Chondrocyte (in vitro differentiated cells): ENCODE data around the gene ABCC12. TPM values are rescaled to one million over a fixed set of nuclear protein-coding genes. Genes with fewer than 3 reads are reported as not detected.

Experiments used
- DNase-seq: peaks from one replicate; pipeline ENCODE4 v3.0.0; 2021; ENCODE audit warnings: mixed read lengths, low spot score
- H3K27ac Mint-ChIP-seq: one replicate; pipeline ENCODE4 v1.8.0; 2021; ENCODE audit warnings: mild to moderate bottlenecking, moderate library complexity, mixed read lengths; ENCODE audit not compliant: unreplicated experiment
- H3K27me3 Mint-ChIP-seq: 2 replicates; pipeline ENCODE4 v1.8.0; 2021; ENCODE audit warnings: low read depth, mixed read lengths
- H3K36me3 Mint-ChIP-seq: 2 replicates; pipeline ENCODE4 v1.8.0; 2021; ENCODE audit warnings: low read depth, mixed read lengths
- H3K4me1 Mint-ChIP-seq: 2 replicates; pipeline ENCODE4 v1.8.0; 2021; ENCODE audit warnings: low read depth, mild to moderate bottlenecking, mixed read lengths
- H3K4me3 Mint-ChIP-seq: one replicate; pipeline ENCODE4 v1.8.0; 2021; ENCODE audit warnings: mild to moderate bottlenecking, moderate library complexity, mixed read lengths; ENCODE audit not compliant: unreplicated experiment
- H3K9me3 Mint-ChIP-seq: 2 replicates; pipeline ENCODE4 v1.8.0; 2021; ENCODE audit warnings: low read depth, mixed read lengths
- CTCF ChIP-seq: fragments of 200-600 bp; sonication (generic); IDR thresholded peaks from 2 replicates; pipeline ENCODE4 v1.5.0; 2021; ENCODE audit warnings: antibody characterized with exemption, mild to moderate bottlenecking, moderate library complexity
- total RNA-seq: library from RNA; stranded (reverse); gene quantifications from 3 replicates; pipeline ENCODE4 v1.2.1, GENCODE V29; 2021

The ABCC12 gene
- total RNA-seq, 1 donor from 2014 or later: not detected

GRCh38 chr16:48112600-48112999 is 43.2 kb downstream of the ABCC12 start:
- no peaks in the 10 kb centered on the region for H3K9me3 Mint-ChIP-seq
- H3K27ac Mint-ChIP-seq: no peak overlapping the region
- peaks cover 21% of the 10 kb centered on the region for H3K27me3 Mint-ChIP-seq
- no peak for DNase-seq
- no peak overlapping the region for H3K4me3 Mint-ChIP-seq
- no peaks in the 10 kb centered on the region for H3K36me3 Mint-ChIP-seq
- TF ChIP-seq CTCF: no peak
- peaks cover 4% of the 10 kb centered on the region for H3K4me1 Mint-ChIP-seq

- peaks cover 23% of the 10 kb centered on the region for H3K27me3 Mint-ChIP-seq
Measured at GRCh38 chr16:48110982-48111381, 44.8 kb downstream of the ABCC12 start.

GRCh38 chr16:48110000-48110399 is 45.8 kb downstream of the ABCC12 start:
- Mint-ChIP-seq H3K36me3 (no peaks in the 10 kb centered on the region), H3K27me3 (peaks cover 23% of the 10 kb centered on the region), H3K4me1 (peaks cover 4% of the 10 kb centered on the region), H3K27ac (no peak overlapping the region), H3K9me3 (no peaks in the 10 kb centered on the region), H3K4me3 (no peak overlapping the region)
- TF ChIP-seq CTCF: no peak
- DNase-seq: no peak

More at GRCh38 chr16:48110982-48111381, 44.8 kb downstream of the ABCC12 start:
- no peaks in the 10 kb centered on the region for H3K36me3 Mint-ChIP-seq
- H3K4me1 Mint-ChIP-seq: peaks cover 4% of the 10 kb centered on the region
- no peaks in the 10 kb centered on the region for H3K9me3 Mint-ChIP-seq
- no peak overlapping the region for H3K27ac Mint-ChIP-seq
- no peak for DNase-seq
- TF ChIP-seq CTCF: no peak
- no peak overlapping the region for H3K4me3 Mint-ChIP-seq

- DNase-seq: no peak
- Mint-ChIP-seq H3K27ac (no peak overlapping the region), H3K36me3 (no peaks in the 10 kb centered on the region), H3K4me1 (peaks cover 4% of the 10 kb centered on the region), H3K4me3 (no peak overlapping the region), H3K9me3 (no peaks in the 10 kb centered on the region), H3K27me3 (peaks cover 23% of the 10 kb centered on the region)
- TF ChIP-seq CTCF: no peak
Measured at GRCh38 chr16:48109475-48109874, 46.3 kb downstream of the ABCC12 start.

- no peak for TF ChIP-seq CTCF
- peaks cover 22% of the 10 kb centered on the region for H3K27me3 Mint-ChIP-seq
- DNase-seq: no peak
- no peaks in the 10 kb centered on the region for H3K36me3 Mint-ChIP-seq
- H3K9me3 Mint-ChIP-seq: no peaks in the 10 kb centered on the region
- H3K4me1 Mint-ChIP-seq: peaks cover 3% of the 10 kb centered on the region
- no peak overlapping the region for H3K4me3 Mint-ChIP-seq
- H3K27ac Mint-ChIP-seq: no peak overlapping the region
Measured at GRCh38 chr16:48106446-48106845, 49.3 kb downstream of the ABCC12 start.

Other genes starting within 250 kb of the ABCC12 start
- 53.1 to 77.6 TPM (median 53.4 TPM) in 3 replicates for gene LONP2, start 88.3 kb upstream of the ABCC12 start, total RNA-seq
- gene ABCC11, start 91.5 kb upstream of the ABCC12 start, total RNA-seq: 0.32 to 0.44 TPM in 2 of 3 replicates, not detected in the other
- 33.8 to 52.0 TPM (median 34.5 TPM) in 3 replicates for gene SIAH1, start 229.4 kb upstream of the ABCC12 start, total RNA-seq